ENCODE measurements around the gene ANO1. TPM values are rescaled to one million over a fixed set of nuclear protein-coding genes. Genes with fewer than 3 reads are reported as not detected.

The ANO1 gene
- total RNA-seq, 1 experiment from 2014 or later, result 0.99 TPM

DNA sequence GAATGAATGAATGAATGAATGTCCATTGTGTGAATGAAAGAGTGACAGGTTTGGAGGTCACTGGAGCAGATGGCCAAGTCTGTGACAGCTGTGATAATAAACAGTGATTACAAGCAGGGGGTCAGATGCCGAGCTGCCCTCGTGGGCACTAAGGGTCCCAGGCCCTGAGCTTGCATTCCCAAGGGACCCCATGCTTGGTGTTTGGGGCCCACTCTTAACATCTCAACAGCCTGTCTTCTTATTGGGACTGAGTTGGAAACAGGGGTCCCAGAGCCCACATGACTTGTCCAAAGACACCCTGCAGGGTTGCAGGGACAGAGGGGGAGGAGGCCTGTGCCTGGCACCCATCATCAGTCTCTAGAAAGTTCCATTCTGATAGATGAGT, 12.0 kb upstream of the ANO1 start:
- no peaks in the 10 kb centered on the region for H3K36me3 ChIP-seq
- H3K27me3 ChIP-seq, result no peaks in the 10 kb centered on the region; the same call in 1 of the 2 replicates
- H3K4me3 ChIP-seq, result no peak overlapping the region
- no peak for DNase-seq
- H3K9me3 ChIP-seq, result no peaks in the 10 kb centered on the region

GRCh38 chr11:70066628-70067027, 11.5 kb upstream of the ANO1 start:
- DNase-seq, result no peak
- H3K27me3 ChIP-seq, result no peaks in the 10 kb centered on the region; the same call in 1 of the 2 replicates
- no peaks in the 10 kb centered on the region for H3K9me3 ChIP-seq
- no peak overlapping the region for H3K4me3 ChIP-seq
- no peaks in the 10 kb centered on the region for H3K36me3 ChIP-seq

GRCh38 chr11:70067036-70067435, 11.1 kb upstream of the ANO1 start:
- H3K27me3 ChIP-seq, result no peaks in the 10 kb centered on the region; the same call in 1 of the 2 replicates
- no peaks in the 10 kb centered on the region for H3K9me3 ChIP-seq
- no peaks in the 10 kb centered on the region for H3K36me3 ChIP-seq
- H3K4me3 ChIP-seq, result no peak overlapping the region
- DNase-seq, result no peak

GRCh38 chr11:70067591-70068341, 10.4 kb upstream of the ANO1 start:
- Histone ChIP-seq H3K27me3 (no peaks in the 10 kb centered on the region; the same call in 1 of the 2 replicates), H3K4me3 (no peak overlapping the region), H3K36me3 (no peaks in the 10 kb centered on the region), H3K9me3 (no peaks in the 10 kb centered on the region)
- no peak for DNase-seq

GRCh38 chr11:70068345-70068744, 9.8 kb upstream of the ANO1 start:
- H3K27me3 ChIP-seq, result no peaks in the 10 kb centered on the region; the same call in 1 of the 2 replicates
- DNase-seq, result no peak
- no peaks in the 10 kb centered on the region for H3K9me3 ChIP-seq
- no peaks in the 10 kb centered on the region for H3K36me3 ChIP-seq
- no peak overlapping the region for H3K4me3 ChIP-seq

DNA sequence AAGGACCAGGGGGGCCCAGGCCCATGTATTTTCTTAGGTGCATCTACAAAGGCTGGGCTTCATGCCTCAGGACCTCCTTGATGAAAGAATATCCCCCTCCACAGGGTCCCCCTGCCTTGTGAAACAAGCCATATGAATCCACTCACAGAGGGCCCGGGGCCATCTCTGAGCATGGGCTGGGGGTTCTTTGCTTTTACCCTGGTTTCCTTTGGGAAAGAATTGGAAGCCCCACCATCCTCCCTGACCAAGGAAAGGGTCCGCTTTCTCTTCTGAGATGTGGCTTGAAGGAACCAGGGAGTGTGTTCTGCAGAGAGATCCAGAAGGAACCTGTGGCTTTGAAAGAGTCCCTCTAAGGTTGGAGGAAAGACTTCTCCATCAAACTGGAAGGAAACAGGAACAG, 9.2 kb upstream of the ANO1 start:
- H3K9me3 ChIP-seq, result no peaks in the 10 kb centered on the region
- no peak overlapping the region for H3K4me3 ChIP-seq
- no peaks in the 10 kb centered on the region; the same call in 1 of the 2 replicates for H3K27me3 ChIP-seq
- H3K36me3 ChIP-seq, result no peaks in the 10 kb centered on the region
- DNase-seq, result no peak

- Histone ChIP-seq H3K9me3 (no peaks in the 10 kb centered on the region), H3K4me3 (no peak overlapping the region), H3K27me3 (no peaks in the 10 kb centered on the region; the same call in 1 of the 2 replicates), H3K36me3 (no peaks in the 10 kb centered on the region)
- no peak for DNase-seq
Observed at GRCh38 chr11:70070706-70071105, 7.4 kb upstream of the ANO1 start.

DNA sequence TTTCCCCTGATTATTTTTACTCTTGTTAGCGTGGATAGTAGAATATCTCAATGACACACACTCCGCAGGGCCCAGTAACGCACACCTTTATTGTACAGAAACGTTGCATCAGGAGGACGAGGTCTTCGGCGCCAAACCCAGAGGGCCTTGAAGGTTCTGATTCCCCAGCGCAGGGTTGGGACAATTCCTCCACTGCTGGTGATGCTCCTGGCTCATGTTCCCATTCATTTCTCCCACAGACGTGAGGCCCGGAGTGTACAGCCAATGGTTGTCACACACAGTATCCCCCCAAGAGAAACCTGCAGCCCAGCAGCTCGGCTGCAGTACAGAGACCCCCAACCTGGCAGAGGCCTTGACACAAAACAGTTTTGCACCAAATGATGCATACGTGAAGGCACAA, 6.1 kb upstream of the ANO1 start:
- Histone ChIP-seq H3K9me3 (no peaks in the 10 kb centered on the region), H3K36me3 (no peaks in the 10 kb centered on the region), H3K4me3 (no peak overlapping the region), H3K27me3 (no peaks in the 10 kb centered on the region; the same call in 1 of the 2 replicates)
- no peak for DNase-seq

DNA sequence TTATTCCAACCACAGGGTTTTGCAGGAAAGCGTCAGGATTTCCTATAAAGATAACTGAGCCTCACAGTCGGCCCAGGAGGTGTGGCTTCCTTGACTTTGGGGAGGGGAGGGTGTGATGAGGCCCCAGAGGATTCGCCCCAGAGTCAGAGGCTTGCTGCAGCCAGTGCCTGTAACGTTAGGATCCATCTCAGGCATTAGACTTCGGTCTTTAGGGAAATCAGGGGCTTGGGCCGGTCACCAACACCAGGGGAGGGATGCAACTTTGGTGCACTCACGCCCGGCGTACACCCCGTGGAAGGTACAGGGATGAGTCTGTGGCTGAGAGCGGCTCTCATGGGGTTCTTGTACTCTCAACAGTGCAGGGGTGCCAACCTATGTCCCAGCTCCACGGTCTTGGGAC, 5.7 kb upstream of the ANO1 start:
- Histone ChIP-seq H3K27me3 (no peaks in the 10 kb centered on the region; the same call in 1 of the 2 replicates), H3K4me3 (no peak overlapping the region), H3K9me3 (no peaks in the 10 kb centered on the region), H3K36me3 (no peaks in the 10 kb centered on the region)
- DNase-seq, result no peak

DNA sequence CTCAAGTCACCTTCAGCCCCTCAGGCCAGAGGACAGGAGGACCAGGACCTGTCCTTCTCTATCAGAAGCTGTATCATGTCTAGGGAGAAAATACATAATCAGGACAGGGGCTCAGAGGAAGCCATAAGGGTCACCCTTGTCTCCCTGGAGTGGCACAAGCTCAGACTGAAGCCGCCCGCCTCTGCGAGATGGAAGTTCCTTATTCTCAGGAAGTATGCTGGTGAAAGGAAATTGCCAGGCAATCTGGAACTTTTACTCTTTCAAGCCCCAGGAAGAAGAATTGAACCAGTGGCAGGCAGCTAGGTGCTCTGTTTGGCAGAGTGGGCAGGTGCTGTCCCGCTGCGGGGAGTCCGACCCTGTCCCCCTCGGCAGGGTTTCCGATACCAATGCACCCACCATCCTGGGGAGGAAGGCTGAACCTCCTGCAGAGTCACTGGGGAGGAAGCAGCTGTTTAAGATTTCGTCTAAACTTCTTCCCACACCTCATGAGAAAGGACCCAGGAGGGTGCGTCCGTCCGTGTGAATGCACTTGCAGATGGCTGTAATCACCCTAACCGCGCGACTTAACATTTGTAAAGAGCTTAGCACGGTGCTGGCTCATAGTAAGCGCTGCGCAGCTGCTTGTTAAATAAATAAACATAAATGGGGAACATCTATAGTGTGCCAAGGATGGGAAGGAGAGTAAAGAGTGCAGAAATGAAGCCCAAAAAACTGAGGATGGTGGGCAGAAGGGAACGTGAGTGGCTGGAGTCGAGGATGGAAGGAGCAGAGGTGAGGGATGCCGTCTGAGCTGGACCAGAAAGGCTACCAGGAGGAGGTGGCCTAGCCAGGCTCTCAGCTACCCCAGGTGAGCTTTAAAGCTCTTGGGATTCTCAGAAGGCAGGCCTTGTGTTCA, 5.0 kb upstream of the ANO1 start:
- peak; percentile 20 for DNase-seq
- Histone ChIP-seq H3K9me3 (no peaks in the 10 kb centered on the region), H3K36me3 (no peaks in the 10 kb centered on the region), H3K27me3 (peaks cover 2% of the 10 kb centered on the region; the same call in 1 of the 2 replicates), H3K4me3 (no peak overlapping the region)

GRCh38 chr11:70073871-70074371, 4.2 kb upstream of the ANO1 start:
- H3K27me3 ChIP-seq, result peaks cover 2% of the 10 kb centered on the region; the same call in 1 of the 2 replicates
- no peak overlapping the region for H3K4me3 ChIP-seq
- H3K9me3 ChIP-seq, result no peaks in the 10 kb centered on the region
- H3K36me3 ChIP-seq, result no peaks in the 10 kb centered on the region
- DNase-seq, result peak; percentile 56

DNA sequence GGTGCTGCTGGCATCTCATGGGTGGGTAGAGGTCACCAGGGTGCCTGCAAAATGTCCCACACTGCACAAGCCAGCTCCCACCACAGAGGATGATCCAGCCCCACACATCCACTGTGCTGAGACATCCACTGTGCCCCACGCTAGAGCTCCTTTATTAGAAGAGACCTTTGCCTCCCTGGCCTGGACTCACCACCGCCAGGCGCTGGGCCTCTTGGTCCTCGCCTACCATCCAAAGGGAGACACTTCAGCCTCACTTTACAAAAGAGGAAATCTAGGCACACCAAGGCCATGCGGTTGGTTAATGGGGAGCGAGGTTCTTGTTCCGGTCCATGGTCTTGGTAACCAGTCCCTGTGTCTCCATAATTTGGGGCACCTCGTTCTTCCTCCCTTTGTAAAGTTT, 3.4 kb upstream of the ANO1 start:
- no peaks in the 10 kb centered on the region for H3K9me3 ChIP-seq
- no peak for DNase-seq
- H3K4me3 ChIP-seq, result no peak overlapping the region
- H3K27me3 ChIP-seq, result peaks cover 2% of the 10 kb centered on the region; the same call in 1 of the 2 replicates
- no peaks in the 10 kb centered on the region for H3K36me3 ChIP-seq

DNA sequence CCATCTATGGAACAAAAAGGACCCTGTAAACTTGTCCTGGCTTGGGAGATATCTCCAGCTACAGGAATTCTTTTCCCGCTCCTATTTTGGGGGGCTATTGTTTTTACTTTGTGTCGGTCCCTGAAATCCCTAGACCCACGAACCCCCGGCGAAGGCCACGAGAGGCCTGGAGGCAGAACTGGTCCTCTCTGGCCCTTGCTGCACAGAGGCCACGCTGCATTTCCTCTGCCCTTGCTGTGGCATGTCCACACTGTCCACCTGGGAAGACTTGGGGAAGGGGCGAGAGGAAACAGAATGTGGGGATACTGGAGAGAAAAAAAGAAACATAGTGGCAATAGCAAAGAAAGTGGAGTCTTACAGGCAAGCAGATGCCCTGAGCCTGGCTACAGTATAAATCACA, 2.3 kb upstream of the ANO1 start:
- DNase-seq, result no peak

GRCh38 chr11:70076461-70076931, 1.6 kb upstream of the ANO1 start:
- DNase-seq, result no peak
- Histone ChIP-seq H3K9me3 (no peaks in the 10 kb centered on the region), H3K36me3 (no peaks in the 10 kb centered on the region), H3K27me3 (peaks cover 2% of the 10 kb centered on the region; the same call in 1 of the 2 replicates), H3K4me3 (no peak overlapping the region)

More for the DNA sequence above, 2.3 kb upstream of the ANO1 start:
- H3K9me3 ChIP-seq, result no peaks in the 10 kb centered on the region
- H3K36me3 ChIP-seq, result no peaks in the 10 kb centered on the region
- peaks cover 2% of the 10 kb centered on the region; the same call in 1 of the 2 replicates for H3K27me3 ChIP-seq
- H3K4me3 ChIP-seq, result no peak overlapping the region

DNA sequence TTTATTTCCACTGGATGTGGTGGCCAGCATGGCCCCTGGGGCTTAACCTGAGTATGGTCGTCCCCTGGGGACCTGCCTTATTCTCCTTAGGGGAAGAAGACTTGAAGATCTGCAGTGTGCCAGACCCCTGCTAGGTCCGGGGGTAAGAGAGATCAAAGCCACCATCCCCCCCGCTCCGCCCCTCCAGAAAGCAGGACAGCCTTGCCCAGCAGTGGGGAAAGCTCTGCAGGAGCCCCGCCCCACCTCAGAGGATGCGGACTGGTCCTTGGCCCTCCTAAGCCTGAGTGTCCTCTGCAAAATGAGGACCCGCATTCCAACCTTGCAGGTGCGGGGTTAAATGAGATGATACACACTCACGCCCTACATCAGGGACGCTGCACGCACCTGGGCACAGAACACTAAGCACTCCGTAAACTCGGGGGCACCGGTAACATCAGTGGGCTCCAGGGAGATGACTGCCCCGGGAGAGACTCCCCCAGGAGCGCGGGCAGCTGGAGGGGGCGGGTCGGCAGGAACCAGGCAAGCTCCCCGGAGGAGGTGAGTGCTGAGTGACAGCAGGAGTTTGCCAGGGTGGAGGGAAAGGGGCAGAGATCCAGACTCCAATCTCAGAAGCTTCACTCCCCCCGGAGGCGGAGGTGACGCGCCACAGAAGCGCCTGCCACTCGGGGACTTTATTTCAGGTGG, 564 bp upstream of the ANO1 start:
- peak overlapping the region; percentile 22; the same call in 1 of the 2 replicates for H3K4me3 ChIP-seq
- H3K27me3 ChIP-seq, result peaks cover 2% of the 10 kb centered on the region; the same call in 1 of the 2 replicates
- no peaks in the 10 kb centered on the region for H3K36me3 ChIP-seq
- H3K9me3 ChIP-seq, result no peaks in the 10 kb centered on the region
- no peak for DNase-seq

GRCh38 chr11:70078781-70079616, 882 bp downstream of the ANO1 start:
- no peak for DNase-seq
- H3K9me3 ChIP-seq, result no peaks in the 10 kb centered on the region
- H3K36me3 ChIP-seq, result no peaks in the 10 kb centered on the region
- peaks cover 2% of the 10 kb centered on the region; the same call in 1 of the 2 replicates for H3K27me3 ChIP-seq
- no peak overlapping the region for H3K4me3 ChIP-seq

Measured in MG63 (cell line).